NCI-H526 treated with DMSO at 0.1 percent for 48 hours (cell line): ENCODE measurements around the gene PAM16.
"Not testable (repeated sequence)": the region's sequence is repeated elsewhere in the genome, so short reads cannot be mapped to it uniquely, and the experiment has no call there.

Source experiments
- DNase-seq: peaks from one replicate; lab custom pipeline; 2025; lab: John Stamatoyannopoulos, UW

PAM16 gene

GRCh38 chr16:4353675-4354074 lies 2.6 kb upstream of the PAM16 start:
- no peak for DNase-seq

- DNase-seq = no peak
Observed at GRCh38 chr16:4352843-4353242, 1.7 kb upstream of the PAM16 start.

DNA sequence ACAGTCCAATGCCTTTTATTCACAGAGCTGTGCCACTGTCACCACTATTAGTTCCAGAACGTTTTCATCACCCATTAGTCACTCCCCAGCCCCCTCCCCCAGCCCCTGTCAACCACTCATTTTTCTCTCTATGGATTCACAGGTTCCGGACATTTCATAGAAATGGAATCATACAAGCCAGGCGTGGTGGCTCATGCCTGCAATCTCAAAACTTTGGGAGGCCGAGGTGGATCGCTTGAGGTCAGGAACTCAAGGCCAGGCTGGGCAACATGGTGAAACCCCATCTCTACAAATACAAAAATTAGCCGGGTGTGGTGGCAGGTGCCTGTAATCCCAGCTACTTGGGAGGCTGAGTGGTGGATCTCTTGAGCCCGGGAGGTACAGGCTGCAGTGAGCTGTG lies 759 bp upstream of the PAM16 start:
- DNase-seq = no peak

DNA sequence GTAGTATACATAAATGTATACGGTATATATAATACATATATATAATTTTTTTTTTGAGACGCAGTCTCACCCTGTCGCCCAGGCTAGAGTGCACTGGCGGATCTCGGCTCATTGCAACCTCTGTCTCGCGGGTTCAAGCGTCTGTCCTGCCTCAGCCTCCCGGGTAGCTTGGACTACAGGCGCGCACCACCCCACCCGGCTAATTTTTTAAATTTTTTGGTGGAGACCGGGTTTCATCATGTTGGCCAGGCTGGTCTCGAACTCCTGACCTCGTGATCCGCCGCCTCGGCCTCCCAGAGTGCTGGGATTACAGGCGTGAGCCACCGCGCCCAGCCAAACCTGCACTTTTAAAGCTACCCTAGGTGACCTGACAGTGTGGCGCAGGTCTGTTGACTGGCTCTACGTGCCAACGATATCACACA lies 745 bp downstream of the PAM16 start:
- no peak for DNase-seq

- no peak for DNase-seq
Observed at GRCh38 chr16:4349332-4349731, 1.8 kb downstream of the PAM16 start.

GRCh38 chr16:4347765-4348509 lies 3.2 kb downstream of the PAM16 start:
- no peak for DNase-seq

- DNase-seq = no peak
Observed at GRCh38 chr16:4347010-4347409, 4.1 kb downstream of the PAM16 start.

- no peak for DNase-seq
Observed at GRCh38 chr16:4345836-4346781, 5.0 kb downstream of the PAM16 start.

DNA sequence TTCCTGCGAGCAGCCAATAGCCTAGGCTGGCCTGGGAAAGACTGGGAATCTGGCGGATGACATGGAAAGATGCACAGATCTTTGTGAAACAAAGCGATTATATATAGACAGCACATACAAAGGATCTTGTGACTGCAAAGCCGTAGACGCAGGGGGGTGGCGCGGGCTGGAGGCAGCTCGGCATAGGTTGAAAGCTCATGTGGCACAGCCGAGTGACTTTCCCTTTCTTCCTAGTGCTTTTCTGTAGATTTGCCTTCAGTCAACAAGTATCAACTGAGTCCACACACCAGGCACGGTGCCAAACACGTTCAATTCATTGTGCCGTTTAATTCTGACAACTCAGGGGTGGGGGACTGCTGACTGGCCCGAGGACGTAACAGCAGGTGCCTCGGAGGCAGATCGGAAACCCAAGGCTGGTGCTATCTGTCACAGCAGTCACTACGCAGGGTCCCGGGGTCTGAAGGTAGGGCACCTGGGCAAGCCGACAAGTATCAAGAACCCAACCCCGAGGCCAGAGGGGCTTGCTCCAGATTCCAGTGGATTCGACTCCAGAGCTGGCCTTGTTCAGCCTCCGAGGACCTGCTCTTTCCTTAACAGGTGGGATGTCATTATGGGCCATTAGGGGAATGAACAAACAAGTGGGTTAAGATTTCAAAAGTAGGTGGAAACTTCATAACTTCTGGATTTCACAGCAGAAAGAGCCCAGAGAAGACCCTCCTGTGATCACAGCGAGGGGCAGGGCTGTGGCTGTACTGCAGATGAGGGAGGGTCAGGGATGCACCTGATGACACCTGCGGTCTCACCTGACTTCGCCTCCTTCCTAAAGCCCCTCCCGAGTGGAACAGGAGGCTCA lies 5.9 kb downstream of the PAM16 start:
- DNase-seq = peak; percentile 27

DNA sequence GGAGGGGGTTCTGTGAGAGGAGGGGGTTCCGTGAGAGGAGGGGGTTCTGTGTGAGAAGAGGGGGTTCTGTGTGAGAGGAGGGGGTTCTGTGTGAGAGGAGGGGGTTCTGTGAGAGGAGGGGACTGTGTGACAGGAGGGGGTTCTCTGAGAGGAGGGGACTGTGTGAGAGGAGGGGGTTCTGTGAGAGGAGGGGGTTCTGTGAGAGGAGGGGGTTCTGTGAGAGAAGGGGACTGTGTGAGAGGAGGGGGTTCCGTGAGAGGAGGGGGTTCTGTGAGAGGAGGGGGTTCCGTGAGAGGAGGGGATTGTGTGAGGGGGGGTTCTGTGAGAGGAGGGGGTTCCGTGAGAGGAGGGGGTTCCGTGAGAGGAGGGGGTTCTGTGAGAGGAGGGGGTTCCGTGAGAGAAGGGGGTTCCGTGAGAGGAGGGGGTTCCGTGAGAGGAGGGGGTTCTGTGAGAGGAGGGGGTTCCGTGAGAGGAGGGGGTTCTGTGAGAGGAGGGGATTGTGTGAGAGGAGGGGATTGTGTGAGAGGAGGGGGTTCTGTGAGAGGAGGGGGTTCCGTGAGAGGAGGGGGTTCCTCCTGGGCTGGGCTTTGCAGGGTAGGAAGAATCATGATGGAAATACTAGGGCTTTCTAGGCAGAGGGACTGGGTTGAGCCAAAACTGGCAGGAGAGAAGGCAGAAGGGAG lies 6.7 kb downstream of the PAM16 start:
- not testable (repeated sequence) for DNase-seq

DNA sequence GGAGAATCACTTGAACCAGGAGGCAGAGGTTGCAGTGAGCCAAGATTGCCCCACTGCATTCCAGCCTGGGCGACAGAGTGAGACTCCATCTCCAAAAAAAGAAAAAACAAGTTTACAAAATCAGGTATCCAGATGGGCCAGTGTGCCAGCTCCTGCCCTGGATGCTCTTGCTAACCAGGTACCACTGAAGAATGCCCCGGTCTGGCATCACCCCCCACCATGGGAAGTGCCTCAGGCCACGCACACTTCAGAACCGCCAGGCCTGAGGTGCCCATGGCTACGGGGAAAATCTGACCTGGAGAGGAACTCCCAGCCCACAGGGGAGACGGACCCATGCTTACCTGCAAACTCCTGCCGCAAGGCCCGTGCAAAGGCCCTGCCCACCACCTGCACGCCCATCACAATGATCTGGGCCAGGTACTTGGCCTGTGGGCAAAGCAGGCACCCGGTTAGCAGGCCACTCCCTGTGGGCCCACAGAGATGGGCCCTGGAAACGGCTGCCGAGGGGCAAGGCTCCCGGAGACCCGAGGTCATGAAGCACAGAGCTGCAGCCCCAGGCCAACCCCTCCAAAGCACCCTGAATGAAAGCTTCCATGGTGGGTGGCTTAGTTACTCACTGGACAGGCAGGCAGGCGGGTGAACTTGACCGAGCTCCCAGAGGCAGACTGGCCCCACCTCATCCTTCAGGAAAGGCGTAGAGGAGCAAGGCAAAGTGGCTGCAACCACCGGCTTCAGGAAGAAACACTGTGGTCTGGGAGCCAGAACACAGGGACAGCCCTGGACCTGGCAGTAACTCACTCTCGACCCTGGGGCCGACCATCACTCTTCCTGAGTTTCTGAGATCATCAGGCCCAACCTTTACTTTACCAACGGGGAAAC lies 8.0 kb downstream of the PAM16 start:
- no peak for DNase-seq

DNA sequence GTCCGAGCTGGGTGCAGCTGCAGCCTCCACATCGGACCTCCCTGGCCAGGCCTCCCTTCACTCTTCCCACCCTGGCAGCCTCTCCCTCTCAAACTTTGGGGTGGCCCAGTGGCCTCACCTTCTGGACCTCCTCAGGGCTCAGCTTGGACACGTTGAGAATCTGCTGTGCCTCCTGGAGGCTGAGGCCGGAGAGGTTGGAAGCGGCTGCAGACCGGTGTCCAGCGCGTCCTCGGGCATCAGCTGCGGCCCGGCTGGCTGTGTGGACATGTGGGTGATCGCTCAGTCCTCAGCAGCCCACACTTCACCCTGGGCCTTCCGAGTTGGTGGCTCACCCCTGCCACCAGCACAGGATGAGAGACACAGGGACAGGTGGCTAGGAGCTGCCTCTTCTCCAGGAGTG lies 9.9 kb downstream of the PAM16 start:
- DNase-seq = no peak

- DNase-seq = no peak
Observed at GRCh38 chr16:4340443-4340842, 10.7 kb downstream of the PAM16 start.

DNA sequence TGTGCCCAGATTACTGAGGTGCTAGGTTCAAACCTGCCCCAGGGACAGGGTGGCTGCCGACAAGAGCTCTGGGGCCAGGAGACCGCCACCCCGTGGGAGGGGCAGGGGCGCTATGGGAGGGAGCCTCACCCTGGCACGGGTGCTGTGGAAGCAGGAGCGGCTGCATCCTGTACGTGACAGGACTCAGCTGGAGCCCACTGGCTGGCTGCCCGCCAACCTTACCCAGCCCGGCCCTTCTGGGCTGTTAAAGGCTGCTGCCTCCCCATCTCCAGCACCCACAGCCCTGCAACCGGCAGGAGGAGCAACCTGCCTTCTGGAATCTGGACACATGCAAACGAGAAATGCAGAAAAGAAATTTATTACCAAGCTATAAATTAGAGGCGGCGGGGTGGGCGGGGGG lies 11.2 kb downstream of the PAM16 start:
- peak; percentile 40 for DNase-seq

GRCh38 chr16:4339455-4339854 lies 11.7 kb downstream of the PAM16 start:
- no peak for DNase-seq

- no peak for DNase-seq
Observed at GRCh38 chr16:4338712-4339299, 12.3 kb downstream of the PAM16 start.

DNA sequence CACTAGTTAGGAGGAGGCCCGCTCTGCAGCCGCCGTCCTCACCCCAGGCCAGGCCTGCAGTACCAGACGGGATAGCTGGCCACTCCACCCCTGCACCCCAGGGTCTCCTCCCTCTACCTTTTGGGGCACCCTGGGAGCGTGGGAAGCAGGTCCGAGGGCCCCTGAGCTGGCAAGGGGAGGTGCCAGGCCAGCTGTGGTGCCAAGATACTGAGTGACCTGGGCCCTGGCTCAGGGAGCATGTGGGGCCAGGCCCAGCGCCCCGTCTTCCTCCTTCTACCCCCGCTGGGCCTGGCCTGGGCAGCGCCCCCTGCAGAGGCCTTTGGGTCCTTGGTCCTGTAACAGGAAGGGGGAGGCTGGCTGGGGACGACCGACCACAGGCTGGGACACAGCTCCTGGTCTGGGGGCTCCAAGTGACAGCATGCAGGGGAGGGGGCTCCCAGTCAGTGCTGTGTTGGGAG lies 13.0 kb downstream of the PAM16 start:
- no peak for DNase-seq

- DNase-seq = no peak
Observed at GRCh38 chr16:4337540-4338088, 13.5 kb downstream of the PAM16 start.

- DNase-seq = no peak
Observed at GRCh38 chr16:4336701-4337539, 14.2 kb downstream of the PAM16 start.
